Epithelial cell of proximal tubule (primary cell): ENCODE results near the gene SLC5A5. TPM values are rescaled to one million over a fixed set of nuclear protein-coding genes. Genes with fewer than 3 reads are reported as not detected.

Experiments used
- DNase-seq: peaks from one replicate; pipeline ENCODE4 v3.0.0-alpha.2; 2011; ENCODE audit warnings: low read depth
- H3K4me3 ChIP-seq: 2 replicates; pipeline ENCODE4 v1.5.1; 2011; ENCODE audit warnings: low read depth, mild to moderate bottlenecking, low read length
- CTCF ChIP-seq: conservative IDR thresholded peaks from 2 replicates; pipeline ENCODE4 v1.5.1; 2012; ENCODE audit warnings: low read depth, mild to moderate bottlenecking, low read length
- total RNA-seq: library from RNA; depleted of rRNA; stranded (reverse); fragments of >200 nt; gene quantifications from 2 replicates; pipeline ENCODE4 v1.2.3, GENCODE V29; 2015

SLC5A5 gene
- total RNA-seq, 1 donor from 2014 or later = not detected

DNA sequence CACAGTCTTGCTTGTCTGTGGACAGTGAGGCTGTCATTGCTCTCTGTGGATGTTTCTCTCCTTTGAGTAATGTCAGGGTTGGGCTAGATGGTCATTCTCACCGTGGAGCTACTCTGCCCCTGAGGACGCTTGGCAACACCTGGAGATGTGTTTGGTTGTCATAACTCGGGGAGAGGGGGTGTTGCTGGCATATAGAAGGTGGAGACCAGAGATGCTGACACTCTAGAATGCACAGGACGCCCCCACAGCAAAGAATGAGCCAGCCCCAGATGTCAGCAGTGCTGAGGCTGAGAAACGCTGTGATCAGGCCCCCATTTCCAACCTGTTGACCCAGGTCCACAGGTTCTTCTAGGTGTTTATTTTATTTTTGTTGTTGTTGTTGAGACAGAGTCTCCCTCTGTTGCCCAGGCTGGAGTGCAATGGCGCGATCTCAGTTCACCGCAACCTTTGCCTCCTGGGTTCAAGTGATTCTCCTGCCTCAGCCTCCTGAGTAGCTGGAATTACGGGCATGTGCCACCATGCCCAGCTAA lies 65.7 kb downstream of the SLC5A5 start:
- no peak for TF ChIP-seq CTCF
- no peak overlapping the region for H3K4me3 ChIP-seq
- no peak for DNase-seq

DNA sequence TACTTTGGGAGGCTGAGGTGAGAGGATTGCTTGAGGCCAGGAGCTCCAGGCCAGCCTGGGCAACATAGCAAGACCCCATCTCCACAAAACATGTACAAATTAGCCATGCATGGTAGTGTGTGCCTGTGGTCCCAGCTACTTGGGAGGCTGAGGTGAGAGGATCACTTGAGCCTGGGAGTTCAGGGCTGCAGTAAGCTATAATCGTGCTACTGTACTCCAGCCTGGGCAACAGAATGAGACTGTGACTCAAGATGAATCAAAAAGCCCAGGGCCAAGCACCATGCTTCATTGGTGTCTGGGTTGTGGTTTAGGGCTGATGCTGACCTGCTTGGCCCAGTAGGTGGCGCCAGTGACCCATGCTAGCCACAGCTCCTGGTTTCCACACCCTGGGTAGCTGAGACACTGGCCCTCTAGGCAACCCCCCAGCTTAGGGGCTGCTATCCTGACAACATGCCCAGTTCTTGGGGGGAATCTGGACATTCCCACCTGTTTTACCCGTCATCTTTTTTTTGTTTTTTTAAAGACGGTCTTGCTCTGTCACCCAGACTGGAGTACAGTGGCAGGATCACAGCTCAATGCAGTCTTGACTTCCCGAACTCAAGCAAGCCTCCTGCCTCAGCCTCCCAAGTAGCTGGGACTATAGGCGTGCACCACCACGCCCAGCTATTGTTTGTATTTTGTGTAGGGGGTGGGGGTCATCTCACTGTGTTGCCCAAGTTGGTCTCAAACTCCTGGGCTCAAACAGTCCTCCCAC lies 66.5 kb downstream of the SLC5A5 start:
- peak; percentile 95 for TF ChIP-seq CTCF

DNA sequence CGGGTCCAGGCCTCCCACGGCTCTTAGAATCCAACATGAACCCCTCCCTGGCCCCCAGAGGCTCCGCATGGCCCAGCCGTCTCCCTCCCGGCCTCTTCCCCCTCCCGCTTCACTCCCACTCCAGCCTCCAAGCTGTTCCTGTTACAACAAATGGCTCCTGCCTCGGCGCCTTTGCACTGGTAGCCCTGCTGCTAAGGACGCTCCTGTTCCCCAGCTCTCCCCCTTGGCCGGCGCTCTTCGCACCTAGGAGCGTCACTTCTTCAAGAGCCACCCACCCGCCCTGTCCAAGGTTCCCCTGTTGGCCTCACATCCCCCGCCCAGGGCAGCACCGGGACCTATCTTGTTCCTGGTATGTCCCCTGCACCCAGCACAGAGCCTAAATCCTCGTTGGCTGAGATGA lies 70.4 kb downstream of the SLC5A5 start:
- no peak for DNase-seq
- H3K4me3 ChIP-seq = no peak overlapping the region
- TF ChIP-seq CTCF = no peak

More for the DNA sequence above, 66.5 kb downstream of the SLC5A5 start:
- no peak overlapping the region for H3K4me3 ChIP-seq
- peak; percentile 52 for DNase-seq

DNA sequence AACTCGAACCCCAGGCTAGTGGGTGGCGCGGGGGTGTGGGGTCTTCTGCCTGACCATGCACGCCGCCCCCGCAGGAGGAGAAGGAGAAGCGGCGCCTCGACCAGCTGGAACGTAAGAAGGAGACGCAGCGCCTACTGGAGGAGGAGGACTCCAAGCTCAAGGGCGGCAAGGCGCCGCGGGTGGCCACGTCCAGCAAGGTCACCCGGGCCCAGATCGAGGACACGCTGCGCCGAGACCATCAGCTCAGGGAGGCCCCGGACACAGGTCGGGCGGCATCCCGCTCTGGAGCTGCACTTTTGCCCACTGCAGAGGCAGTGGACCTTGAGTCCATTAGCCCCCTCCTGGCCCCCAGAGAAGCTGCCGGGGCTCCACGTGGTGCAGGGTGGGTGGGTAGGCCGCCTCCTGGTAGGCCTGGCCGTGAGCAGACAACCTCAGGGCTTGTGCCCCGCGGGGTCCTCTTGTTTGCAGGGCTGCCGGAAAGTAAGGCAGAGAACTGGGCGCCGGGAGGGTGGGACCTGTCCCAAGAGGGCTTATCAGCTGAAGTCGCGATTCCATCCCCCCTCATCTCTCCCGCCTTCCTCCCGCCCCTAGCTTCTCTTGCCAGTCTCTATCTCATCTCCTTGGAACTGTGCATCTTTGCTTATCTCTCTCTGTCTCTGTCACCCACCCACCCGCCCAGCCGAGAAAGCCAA lies 71.0 kb downstream of the SLC5A5 start:
- TF ChIP-seq CTCF = no peak
- H3K4me3 ChIP-seq = no peak overlapping the region
- no peak for DNase-seq

- no peak overlapping the region for H3K4me3 ChIP-seq
- no peak for DNase-seq
- no peak for TF ChIP-seq CTCF
These were observed 71.8 kb downstream of the SLC5A5 start for GRCh38 chr19:17943274-17944221.

- TF ChIP-seq CTCF = no peak
- no peak overlapping the region for H3K4me3 ChIP-seq
- DNase-seq = no peak
These were observed 72.6 kb downstream of the SLC5A5 start for GRCh38 chr19:17944301-17944700.
